OCI-LY3 (cell line): ENCODE results near the gene WDR76.
"Not testable (repeated sequence)": the region's sequence is repeated elsewhere in the genome, so short reads cannot be mapped to it uniquely, and the experiment has no call there.

Experiments
- EZH2phosphoT487 ChIP-seq: fragments of 200-600 bp; shearing (Covaris generic); IDR thresholded peaks from 2 replicates; pipeline ENCODE4 v1.6.1; 2018; ENCODE audit warnings: antibody characterized with exemption, mixed run types, low read depth
- TF ChIP-seq, protein P1 (sequence below): fragments of 200-600, 300-600 bp; sonication (generic); IDR thresholded peaks from 2 replicates; pipeline ENCODE4 v1.5.1; 2014; ENCODE audit warnings: antibody characterized with exemption, low read length, low read depth

DNA sequence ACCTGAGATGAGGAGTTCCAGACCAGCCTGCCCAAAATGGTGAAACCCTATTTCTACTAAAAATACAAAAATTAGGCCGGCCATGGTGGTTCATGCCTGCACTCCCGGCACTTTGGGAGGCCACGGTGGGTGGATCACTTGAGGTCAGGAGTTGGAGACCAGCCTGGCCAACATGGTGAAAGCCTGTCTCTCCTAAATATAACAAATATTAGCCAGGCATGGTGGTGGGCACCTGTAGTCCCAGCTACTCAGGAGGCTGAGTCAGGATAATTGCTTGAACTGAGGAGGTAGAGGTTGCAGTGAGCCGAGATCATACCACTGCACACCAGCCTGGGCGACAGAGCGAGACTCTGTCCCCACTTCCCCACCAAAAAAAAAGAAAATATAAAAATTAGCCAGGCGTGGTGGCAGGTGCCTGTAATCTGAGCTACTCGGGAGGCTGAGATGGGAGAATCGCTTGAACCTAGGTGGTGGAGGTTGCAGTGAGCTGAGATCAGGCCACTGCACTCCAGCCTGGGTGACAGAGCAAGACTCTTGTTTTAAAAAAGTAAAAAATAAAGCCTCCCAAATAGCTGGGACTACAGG lies 4.0 kb downstream of the WDR76 start:
- TF ChIP-seq, protein P1, sequence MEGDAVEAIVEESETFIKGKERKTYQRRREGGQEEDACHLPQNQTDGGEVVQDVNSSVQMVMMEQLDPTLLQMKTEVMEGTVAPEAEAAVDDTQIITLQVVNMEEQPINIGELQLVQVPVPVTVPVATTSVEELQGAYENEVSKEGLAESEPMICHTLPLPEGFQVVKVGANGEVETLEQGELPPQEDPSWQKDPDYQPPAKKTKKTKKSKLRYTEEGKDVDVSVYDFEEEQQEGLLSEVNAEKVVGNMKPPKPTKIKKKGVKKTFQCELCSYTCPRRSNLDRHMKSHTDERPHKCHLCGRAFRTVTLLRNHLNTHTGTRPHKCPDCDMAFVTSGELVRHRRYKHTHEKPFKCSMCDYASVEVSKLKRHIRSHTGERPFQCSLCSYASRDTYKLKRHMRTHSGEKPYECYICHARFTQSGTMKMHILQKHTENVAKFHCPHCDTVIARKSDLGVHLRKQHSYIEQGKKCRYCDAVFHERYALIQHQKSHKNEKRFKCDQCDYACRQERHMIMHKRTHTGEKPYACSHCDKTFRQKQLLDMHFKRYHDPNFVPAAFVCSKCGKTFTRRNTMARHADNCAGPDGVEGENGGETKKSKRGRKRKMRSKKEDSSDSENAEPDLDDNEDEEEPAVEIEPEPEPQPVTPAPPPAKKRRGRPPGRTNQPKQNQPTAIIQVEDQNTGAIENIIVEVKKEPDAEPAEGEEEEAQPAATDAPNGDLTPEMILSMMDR: not testable (repeated sequence)
- TF ChIP-seq EZH2phosphoT487: not testable (repeated sequence)
